Neural cell (in vitro differentiated cells): ENCODE data around the gene PARD6A. TPM values are rescaled to one million over a fixed set of nuclear protein-coding genes. Genes with fewer than 3 reads are reported as not detected.

Experiments used
- H2AFZ ChIP-seq: fragments of 200-600, 300-800 bp; sonication (generic), shearing (Covaris generic); 2 replicates; pipeline ENCODE4 v1.6.0; 2014; ENCODE audit warnings: low read depth, mild to moderate bottlenecking, antibody characterized with exemption, low read length, moderate library complexity
- H3F3A ChIP-seq: fragments of 200-600 bp; shearing (Covaris generic); 2 replicates; pipeline ENCODE4 v1.6.1; 2016; ENCODE audit warnings: mild to moderate bottlenecking, moderate library complexity, mixed read lengths, antibody characterized with exemption, low read length; ENCODE audit not compliant: insufficient read depth, poor library complexity, severe bottlenecking
- H3K27ac ChIP-seq: fragments of 200-600, 300-800 bp; sonication (generic), shearing (Covaris generic); 2 replicates; pipeline ENCODE4 v1.5.1; 2014; ENCODE audit warnings: mild to moderate bottlenecking, low read length, moderate library complexity
- H3K27me3 ChIP-seq: fragments of 300-800, 200-600 bp; sonication (generic), shearing (Covaris generic); 2 replicates; pipeline ENCODE4 v1.6.0; 2014; ENCODE audit warnings: mild to moderate bottlenecking, low read depth, low read length, moderate library complexity; ENCODE audit not compliant: insufficient read depth
- H3K36me3 ChIP-seq: fragments of 300-800, 200-600 bp; sonication (generic), shearing (Covaris generic); 2 replicates; pipeline ENCODE4 v1.5.1; 2014; ENCODE audit warnings: mild to moderate bottlenecking, antibody characterized with exemption, low read length, moderate library complexity; ENCODE audit not compliant: insufficient read depth
- H3K4me2 ChIP-seq: fragments of 300-800, 200-600 bp; sonication (generic), shearing (Covaris generic); 2 replicates; pipeline ENCODE4 v1.6.0; 2014; ENCODE audit warnings: mild to moderate bottlenecking, low read length
- H3K4me3 ChIP-seq: fragments of 300-800, 200-600 bp; sonication (generic), shearing (Covaris generic); 2 replicates; pipeline ENCODE4 v1.5.1; 2014; ENCODE audit warnings: mild to moderate bottlenecking, low read length, moderate library complexity
- H3K79me2 ChIP-seq: fragments of 200-600 bp; shearing (Covaris generic); replicated peaks from 2 replicates; pipeline ENCODE4 v1.6.0; 2014; ENCODE audit warnings: mild to moderate bottlenecking, low read length, moderate library complexity; ENCODE audit not compliant: insufficient read depth
- H3K9ac ChIP-seq: fragments of 300-800, 200-600 bp; sonication (generic), shearing (Covaris generic); 2 replicates; pipeline ENCODE4 v1.6.1; 2016; ENCODE audit warnings: mild to moderate bottlenecking, low read length, mixed read lengths
- H3K9me2 ChIP-seq: fragments of 200-600 bp; shearing (Covaris generic); 2 replicates; pipeline ENCODE4 v1.6.1; 2016; ENCODE audit warnings: mild to moderate bottlenecking, low read length, mixed read lengths; ENCODE audit not compliant: insufficient read depth
- H3K9me3 ChIP-seq: fragments of 200-600, 300-800 bp; sonication (generic), shearing (Covaris generic); 2 replicates; pipeline ENCODE4 v1.6.1; 2016; ENCODE audit warnings: mild to moderate bottlenecking, mixed run types, low read length, moderate library complexity, mixed read lengths
- H4K20me1 ChIP-seq: fragments of 200-600 bp; shearing (Covaris generic); 2 replicates; pipeline ENCODE4 v1.6.1; 2016; ENCODE audit warnings: mild to moderate bottlenecking, mixed run types; ENCODE audit not compliant: insufficient read depth
- EP300 ChIP-seq: fragments of 450-650 bp; conservative IDR thresholded peaks from 2 replicates; pipeline ENCODE4 v1.6.1; 2014; ENCODE audit warnings: antibody characterized with exemption, mild to moderate bottlenecking, moderate library complexity; ENCODE audit not compliant: poor library complexity, severe bottlenecking
- EZH2 ChIP-seq: fragments of 200-600, 300-800 bp; shearing (Covaris generic), sonication (generic); IDR thresholded peaks from 2 replicates; pipeline ENCODE4 v1.6.1; 2014; ENCODE audit warnings: antibody characterized with exemption, low read length, borderline replicate concordance, mild to moderate bottlenecking; ENCODE audit not compliant: insufficient read depth, poor library complexity, severe bottlenecking
- MXI1 ChIP-seq: fragments of 450-650 bp; conservative IDR thresholded peaks from 2 replicates; pipeline ENCODE4 v1.6.1; 2014; ENCODE audit warnings: antibody characterized with exemption, mild to moderate bottlenecking; ENCODE audit not compliant: poor library complexity, severe bottlenecking
- POLR2AphosphoS5 ChIP-seq: IDR thresholded peaks from 2 replicates; pipeline ENCODE4 v1.6.1; 2012
- RAD21 ChIP-seq: fragments of 450-650 bp; conservative IDR thresholded peaks from 2 replicates; pipeline ENCODE4 v1.6.1; 2014; ENCODE audit warnings: antibody characterized with exemption, mild to moderate bottlenecking, moderate library complexity
- SMC3 ChIP-seq: fragments of 450-650 bp; conservative IDR thresholded peaks from 2 replicates; pipeline ENCODE4 v1.6.1; 2014; ENCODE audit warnings: antibody characterized with exemption, mild to moderate bottlenecking, moderate library complexity; ENCODE audit not compliant: poor library complexity
- TAF1 ChIP-seq: IDR thresholded peaks from 2 replicates; pipeline ENCODE4 v1.6.1; 2012; ENCODE audit warnings: low read depth
- polyA plus RNA-seq: library from polyadenylated mRNA; depleted of rRNA; stranded (reverse); fragments of >200 nt; gene quantifications from 2 replicates; pipeline ENCODE4 v1.2.3, GENCODE V29; 2014
- TF ChIP-seq, protein P1 (sequence below): IDR thresholded peaks from 2 replicates; pipeline ENCODE4 v1.6.1; 2012; ENCODE audit warnings: borderline replicate concordance
- TF ChIP-seq, protein P2 (sequence below): fragments of 450-650 bp; IDR thresholded peaks from 2 replicates; pipeline ENCODE4 v1.5.1; 2014; ENCODE audit warnings: antibody characterized with exemption, mild to moderate bottlenecking, moderate library complexity; ENCODE audit not compliant: poor library complexity, severe bottlenecking

PARD6A gene
- polyA plus RNA-seq, 1 donor from 2014 or later = 34.8 TPM

DNA sequence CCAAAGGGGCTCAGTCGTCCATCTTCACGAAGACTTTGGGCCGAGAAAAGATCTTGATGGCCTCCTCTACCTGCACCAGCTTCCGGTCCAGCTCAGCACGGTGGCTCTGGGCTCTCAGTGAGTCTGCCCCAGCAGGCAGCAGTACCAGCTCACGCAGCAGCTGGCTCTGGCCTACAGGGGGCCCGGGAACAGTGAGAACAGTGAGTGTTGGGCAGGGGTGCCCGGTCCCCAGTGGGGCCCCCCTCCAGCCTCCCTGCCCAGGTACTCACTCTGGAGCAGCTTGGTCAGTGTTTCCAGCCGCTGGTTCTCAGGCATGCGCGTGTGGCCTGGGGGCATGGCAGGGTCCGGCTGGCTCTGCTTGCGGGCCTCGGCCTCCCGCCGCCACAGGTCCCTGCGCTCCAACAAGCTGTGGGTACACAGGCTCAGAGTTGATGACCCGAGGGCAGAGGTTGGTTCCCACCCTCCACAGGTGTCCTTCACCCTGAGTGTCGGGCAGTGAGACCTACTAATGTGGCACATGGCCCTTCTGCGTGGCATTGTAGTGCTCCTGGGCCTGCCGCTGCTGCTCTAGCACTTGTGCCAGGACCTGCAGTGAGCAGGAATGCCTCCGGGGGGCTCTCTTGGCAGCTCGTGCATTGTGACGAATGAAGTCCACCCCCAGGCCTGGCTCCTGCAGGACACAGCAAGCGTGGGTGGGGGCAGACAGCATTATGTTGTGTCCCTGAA, 2.6 kb downstream of the PARD6A start:
- no peak overlapping the region for H3K4me3 ChIP-seq
- no peaks in the 10 kb centered on the region for H3K36me3 ChIP-seq
- H3K9ac ChIP-seq = no peak overlapping the region
- H4K20me1 ChIP-seq = no peaks in the 10 kb centered on the region
- peaks cover 15% of the 10 kb centered on the region for H3K79me2 ChIP-seq
- no peak overlapping the region for H2AFZ ChIP-seq
- no peak overlapping the region for H3K27ac ChIP-seq
- no peak overlapping the region for H3K4me2 ChIP-seq
- H3K9me3 ChIP-seq = no peaks in the 10 kb centered on the region
- no peaks in the 10 kb centered on the region for H3K27me3 ChIP-seq
- H3K9me2 ChIP-seq = no peaks in the 10 kb centered on the region
- H3F3A ChIP-seq = no peaks in the 10 kb centered on the region
- TF ChIP-seq, protein P1, sequence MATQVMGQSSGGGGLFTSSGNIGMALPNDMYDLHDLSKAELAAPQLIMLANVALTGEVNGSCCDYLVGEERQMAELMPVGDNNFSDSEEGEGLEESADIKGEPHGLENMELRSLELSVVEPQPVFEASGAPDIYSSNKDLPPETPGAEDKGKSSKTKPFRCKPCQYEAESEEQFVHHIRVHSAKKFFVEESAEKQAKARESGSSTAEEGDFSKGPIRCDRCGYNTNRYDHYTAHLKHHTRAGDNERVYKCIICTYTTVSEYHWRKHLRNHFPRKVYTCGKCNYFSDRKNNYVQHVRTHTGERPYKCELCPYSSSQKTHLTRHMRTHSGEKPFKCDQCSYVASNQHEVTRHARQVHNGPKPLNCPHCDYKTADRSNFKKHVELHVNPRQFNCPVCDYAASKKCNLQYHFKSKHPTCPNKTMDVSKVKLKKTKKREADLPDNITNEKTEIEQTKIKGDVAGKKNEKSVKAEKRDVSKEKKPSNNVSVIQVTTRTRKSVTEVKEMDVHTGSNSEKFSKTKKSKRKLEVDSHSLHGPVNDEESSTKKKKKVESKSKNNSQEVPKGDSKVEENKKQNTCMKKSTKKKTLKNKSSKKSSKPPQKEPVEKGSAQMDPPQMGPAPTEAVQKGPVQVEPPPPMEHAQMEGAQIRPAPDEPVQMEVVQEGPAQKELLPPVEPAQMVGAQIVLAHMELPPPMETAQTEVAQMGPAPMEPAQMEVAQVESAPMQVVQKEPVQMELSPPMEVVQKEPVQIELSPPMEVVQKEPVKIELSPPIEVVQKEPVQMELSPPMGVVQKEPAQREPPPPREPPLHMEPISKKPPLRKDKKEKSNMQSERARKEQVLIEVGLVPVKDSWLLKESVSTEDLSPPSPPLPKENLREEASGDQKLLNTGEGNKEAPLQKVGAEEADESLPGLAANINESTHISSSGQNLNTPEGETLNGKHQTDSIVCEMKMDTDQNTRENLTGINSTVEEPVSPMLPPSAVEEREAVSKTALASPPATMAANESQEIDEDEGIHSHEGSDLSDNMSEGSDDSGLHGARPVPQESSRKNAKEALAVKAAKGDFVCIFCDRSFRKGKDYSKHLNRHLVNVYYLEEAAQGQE = no peak
- TF ChIP-seq SMC3 = peak; percentile 17

DNA sequence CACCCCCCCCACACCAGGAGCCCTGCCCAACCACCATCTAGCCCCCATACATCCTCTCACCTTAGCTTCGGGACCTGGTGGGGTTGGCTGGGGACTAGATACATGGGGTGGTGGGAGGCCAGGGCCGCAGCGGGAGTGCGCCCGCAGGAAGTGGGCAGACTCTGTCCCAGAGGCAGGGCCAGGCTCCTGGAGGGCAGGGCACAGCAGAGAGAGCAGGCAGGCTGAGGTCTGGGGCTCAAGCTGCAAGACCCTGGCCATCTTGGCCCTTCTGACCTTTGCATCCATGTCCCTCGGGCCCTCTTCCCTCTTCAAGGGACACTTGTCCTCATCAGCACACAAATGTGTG, 3.1 kb downstream of the PARD6A start:
- H3K4me3 ChIP-seq = no peak overlapping the region
- TF ChIP-seq RAD21 (no peak), MXI1 (no peak), POLR2AphosphoS5 (no peak), TAF1 (no peak), SMC3 (no peak), EP300 (no peak), EZH2 (no peak)
- TF ChIP-seq, protein P2, sequence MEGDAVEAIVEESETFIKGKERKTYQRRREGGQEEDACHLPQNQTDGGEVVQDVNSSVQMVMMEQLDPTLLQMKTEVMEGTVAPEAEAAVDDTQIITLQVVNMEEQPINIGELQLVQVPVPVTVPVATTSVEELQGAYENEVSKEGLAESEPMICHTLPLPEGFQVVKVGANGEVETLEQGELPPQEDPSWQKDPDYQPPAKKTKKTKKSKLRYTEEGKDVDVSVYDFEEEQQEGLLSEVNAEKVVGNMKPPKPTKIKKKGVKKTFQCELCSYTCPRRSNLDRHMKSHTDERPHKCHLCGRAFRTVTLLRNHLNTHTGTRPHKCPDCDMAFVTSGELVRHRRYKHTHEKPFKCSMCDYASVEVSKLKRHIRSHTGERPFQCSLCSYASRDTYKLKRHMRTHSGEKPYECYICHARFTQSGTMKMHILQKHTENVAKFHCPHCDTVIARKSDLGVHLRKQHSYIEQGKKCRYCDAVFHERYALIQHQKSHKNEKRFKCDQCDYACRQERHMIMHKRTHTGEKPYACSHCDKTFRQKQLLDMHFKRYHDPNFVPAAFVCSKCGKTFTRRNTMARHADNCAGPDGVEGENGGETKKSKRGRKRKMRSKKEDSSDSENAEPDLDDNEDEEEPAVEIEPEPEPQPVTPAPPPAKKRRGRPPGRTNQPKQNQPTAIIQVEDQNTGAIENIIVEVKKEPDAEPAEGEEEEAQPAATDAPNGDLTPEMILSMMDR = no peak
- TF ChIP-seq, protein P1 = no peak
- H3K27me3 ChIP-seq = no peaks in the 10 kb centered on the region
- no peaks in the 10 kb centered on the region for H3K9me2 ChIP-seq
- no peaks in the 10 kb centered on the region for H3F3A ChIP-seq
- no peak overlapping the region for H3K4me2 ChIP-seq
- no peak overlapping the region for H3K27ac ChIP-seq
- no peak overlapping the region for H2AFZ ChIP-seq
- H3K79me2 ChIP-seq = peaks cover 11% of the 10 kb centered on the region
- H4K20me1 ChIP-seq = no peaks in the 10 kb centered on the region
- H3K36me3 ChIP-seq = no peaks in the 10 kb centered on the region
- no peak overlapping the region for H3K9ac ChIP-seq
- H3K9me3 ChIP-seq = no peaks in the 10 kb centered on the region
